Upper lobe of right lung (tissue), 1 donor: ENCODE results near the gene BCLAF1. TPM values are rescaled to one million over a fixed set of nuclear protein-coding genes. Genes with fewer than 3 reads are reported as not detected.

Experiments used
- ATAC-seq: fragments of 200-7000 bp; cut with Tn5 transposase; one replicate; pipeline ENCODE4 v1.9.1; 2020; ENCODE audit warnings: mild to moderate bottlenecking, moderate library complexity
- DNase-seq: peaks from one replicate; pipeline ENCODE4 v3.0.0-alpha.2; 2020
- H3K27ac ChIP-seq: fragments of 200-600 bp; one replicate; pipeline ENCODE4 v1.8.0; 2022
- H3K27me3 ChIP-seq: fragments of 200-600 bp; one replicate; pipeline ENCODE4 v1.8.0; 2022; ENCODE audit warnings: mild to moderate bottlenecking
- H3K36me3 ChIP-seq: fragments of 200-600 bp; one replicate; pipeline ENCODE4 v1.8.0; 2022
- H3K4me1 ChIP-seq: fragments of 200-600 bp; one replicate; pipeline ENCODE4 v1.8.0; 2022
- H3K4me3 ChIP-seq: fragments of 200-600 bp; one replicate; pipeline ENCODE4 v1.8.0; 2022; ENCODE audit warnings: mild to moderate bottlenecking
- H3K9me3 ChIP-seq: fragments of 200-600 bp; one replicate; pipeline ENCODE4 v1.8.0; 2022
- intact Hi-C: fragments of 100-400 bp; cut with DNase I; formaldehyde crosslinking; loops from one replicate; pipeline ENCODE4 v1.11.0; 2022
- total RNA-seq: library from RNA; stranded (reverse); fragmentation: NEBNext Ultra II Directional; extraction: Animal tissue kit (Norgen Biotek cat#: 25700); gene quantifications from one replicate; pipeline ENCODE4 v1.2.1, GENCODE V29; 2021
- TF ChIP-seq, protein P1 (sequence below): fragments of 200-600 bp; IDR thresholded peaks from one replicate; pipeline ENCODE4 v1.8.0; 2022; ENCODE audit warnings: antibody characterized with exemption
- donor health status: DM: no; HTN: yes; CAD: no; lungs with severe emphysema.

BCLAF1 gene
- total RNA-seq, 1 donor from 2014 or later: 122 TPM

DNA sequence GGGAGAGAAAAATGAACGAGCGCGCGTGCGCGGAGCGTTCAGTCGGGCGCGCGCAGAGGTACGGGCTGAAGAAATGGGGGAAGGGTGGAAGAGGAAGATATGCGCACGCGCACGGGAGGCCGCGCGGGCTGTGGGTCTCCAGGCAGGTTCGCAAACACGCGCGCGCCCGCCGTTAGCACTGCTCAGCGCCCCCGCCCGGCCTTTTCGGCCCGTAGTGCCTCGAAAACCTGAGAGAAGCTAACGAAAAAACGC, 393 bp downstream of the BCLAF1 start:
- H3K4me1 ChIP-seq: peaks cover 45% of the 10 kb centered on the region

GRCh38 chr6:136288566-136289326, 900 bp downstream of the BCLAF1 start:
- H3K27me3 ChIP-seq: no peaks in the 10 kb centered on the region
- intact Hi-C loops: no loop called here
- no peaks in the 10 kb centered on the region for H3K9me3 ChIP-seq
- TF ChIP-seq, protein P1, sequence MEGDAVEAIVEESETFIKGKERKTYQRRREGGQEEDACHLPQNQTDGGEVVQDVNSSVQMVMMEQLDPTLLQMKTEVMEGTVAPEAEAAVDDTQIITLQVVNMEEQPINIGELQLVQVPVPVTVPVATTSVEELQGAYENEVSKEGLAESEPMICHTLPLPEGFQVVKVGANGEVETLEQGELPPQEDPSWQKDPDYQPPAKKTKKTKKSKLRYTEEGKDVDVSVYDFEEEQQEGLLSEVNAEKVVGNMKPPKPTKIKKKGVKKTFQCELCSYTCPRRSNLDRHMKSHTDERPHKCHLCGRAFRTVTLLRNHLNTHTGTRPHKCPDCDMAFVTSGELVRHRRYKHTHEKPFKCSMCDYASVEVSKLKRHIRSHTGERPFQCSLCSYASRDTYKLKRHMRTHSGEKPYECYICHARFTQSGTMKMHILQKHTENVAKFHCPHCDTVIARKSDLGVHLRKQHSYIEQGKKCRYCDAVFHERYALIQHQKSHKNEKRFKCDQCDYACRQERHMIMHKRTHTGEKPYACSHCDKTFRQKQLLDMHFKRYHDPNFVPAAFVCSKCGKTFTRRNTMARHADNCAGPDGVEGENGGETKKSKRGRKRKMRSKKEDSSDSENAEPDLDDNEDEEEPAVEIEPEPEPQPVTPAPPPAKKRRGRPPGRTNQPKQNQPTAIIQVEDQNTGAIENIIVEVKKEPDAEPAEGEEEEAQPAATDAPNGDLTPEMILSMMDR: peak; percentile 52
- peak; percentile 64 for ATAC-seq
- no peaks in the 10 kb centered on the region for H3K36me3 ChIP-seq
- DNase-seq: peak; percentile 87
- peak overlapping the region; percentile 96 for H3K4me3 ChIP-seq
- H3K4me1 ChIP-seq: peaks cover 50% of the 10 kb centered on the region
- H3K27ac ChIP-seq: peak overlapping the region; percentile 100

More for the DNA sequence above, 393 bp downstream of the BCLAF1 start:
- H3K36me3 ChIP-seq: no peaks in the 10 kb centered on the region
- ATAC-seq: peak; percentile 88
- intact Hi-C loops: no loop called here
- H3K27me3 ChIP-seq: no peaks in the 10 kb centered on the region
- peak overlapping the region; percentile 96 for H3K4me3 ChIP-seq
- TF ChIP-seq, protein P1: no peak
- peak overlapping the region; percentile 100 for H3K27ac ChIP-seq
- H3K9me3 ChIP-seq: no peaks in the 10 kb centered on the region
- DNase-seq: peak; percentile 96

GRCh38 chr6:136284909-136285308, 4.7 kb downstream of the BCLAF1 start:
- intact Hi-C loops: no loop called here
- Histone ChIP-seq H3K4me3 (no peak overlapping the region), H3K27ac (no peak overlapping the region), H3K4me1 (peaks cover 82% of the 10 kb centered on the region), H3K36me3 (peaks cover 20% of the 10 kb centered on the region), H3K9me3 (no peaks in the 10 kb centered on the region), H3K27me3 (no peaks in the 10 kb centered on the region)
- ATAC-seq: no peak
- no peak for DNase-seq
- TF ChIP-seq, protein P1: no peak

GRCh38 chr6:136282906-136283305, 6.7 kb downstream of the BCLAF1 start:
- ATAC-seq (no peak), DNase-seq (no peak)
- H3K27me3 ChIP-seq: no peaks in the 10 kb centered on the region
- no peak overlapping the region for H3K27ac ChIP-seq
- intact Hi-C loops: no loop called here
- TF ChIP-seq, protein P1: no peak
- no peaks in the 10 kb centered on the region for H3K9me3 ChIP-seq
- no peak overlapping the region for H3K4me3 ChIP-seq
- H3K36me3 ChIP-seq: peaks cover 38% of the 10 kb centered on the region
- H3K4me1 ChIP-seq: peaks cover 88% of the 10 kb centered on the region

DNA sequence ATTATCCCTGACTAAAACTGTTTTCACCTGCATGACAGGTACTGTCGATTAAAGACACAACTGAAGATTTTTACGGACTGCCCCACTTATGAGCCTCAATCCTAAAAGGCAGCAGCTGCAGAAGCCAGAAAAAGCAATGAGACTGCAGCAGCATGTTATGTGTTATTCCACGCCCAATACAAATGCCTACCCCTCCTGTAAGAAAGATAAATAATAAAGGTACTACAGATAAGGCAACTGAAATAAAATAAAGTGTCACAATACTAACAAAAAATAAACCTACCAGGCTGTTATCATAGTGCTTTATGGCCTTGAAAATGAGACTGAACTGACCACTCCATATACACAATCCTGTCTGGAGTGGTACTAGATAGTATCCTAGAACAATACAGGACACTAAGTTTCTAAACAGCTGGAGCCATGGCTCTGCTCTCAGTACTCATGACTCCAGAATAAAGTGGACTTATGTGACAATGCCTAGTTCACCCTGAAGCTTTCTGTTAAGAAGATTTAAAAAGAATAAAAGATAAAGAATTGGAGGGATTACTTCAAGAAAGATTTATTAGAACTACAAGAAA, 9.5 kb downstream of the BCLAF1 start:
- TF ChIP-seq, protein P1: no peak
- H3K36me3 ChIP-seq: peaks cover 62% of the 10 kb centered on the region

More for the DNA sequence above, 9.5 kb downstream of the BCLAF1 start:
- Histone ChIP-seq H3K9me3 (no peaks in the 10 kb centered on the region), H3K4me3 (no peak overlapping the region), H3K27me3 (no peaks in the 10 kb centered on the region), H3K27ac (no peak overlapping the region), H3K4me1 (peaks cover 62% of the 10 kb centered on the region)
- intact Hi-C loops: no loop called here
- ATAC-seq (peak; percentile 43), DNase-seq (no peak)
